HG03139 (cell line): ENCODE results near the gene ZFHX2.

Source experiments
- ATAC-seq: cut with Tn5 transposase; IDR thresholded peaks from one replicate; pipeline ENCODE4 v1.9.1; 2021; ENCODE audit not compliant: unreplicated experiment

The ZFHX2 gene

DNA sequence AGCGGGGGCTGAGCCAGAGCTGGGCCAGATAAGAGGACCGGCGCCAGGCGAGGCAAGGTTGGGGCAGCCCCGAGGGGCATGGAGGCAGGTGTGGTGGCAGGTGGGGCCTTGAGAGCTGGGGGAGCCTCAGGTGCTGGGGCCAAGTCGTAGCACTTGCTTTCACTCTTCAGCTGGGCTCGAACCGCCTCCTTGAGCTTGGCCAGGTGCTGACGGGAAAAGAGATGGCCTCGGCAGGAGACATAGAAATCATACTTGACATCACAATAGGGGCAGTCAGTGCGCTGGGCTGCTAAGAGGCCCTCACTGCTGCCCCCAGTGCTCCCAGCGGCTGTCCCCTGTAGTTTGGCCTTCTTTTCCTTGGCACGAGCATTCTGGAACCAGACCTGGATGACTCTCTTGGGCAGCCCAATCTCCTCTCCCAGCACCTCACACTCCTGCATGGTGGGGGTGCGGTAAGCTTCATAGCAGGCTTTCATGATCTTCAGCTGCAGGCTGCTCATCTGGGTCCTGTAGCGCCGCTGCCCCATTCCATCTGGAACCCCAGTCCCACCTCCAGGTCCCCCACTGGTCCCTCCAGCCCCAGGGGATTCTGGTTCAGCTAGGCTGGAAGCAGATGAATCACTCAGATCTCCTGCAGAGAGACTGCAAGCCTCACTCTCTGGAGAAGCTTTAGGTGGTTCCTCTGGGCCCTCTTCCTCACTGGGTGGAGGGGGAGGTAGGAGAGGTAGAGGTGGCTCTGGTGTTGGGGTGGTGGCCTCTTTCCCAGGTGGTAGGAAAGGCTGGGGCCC, 28.1 kb downstream of the ZFHX2 start:
- no peak for ATAC-seq

DNA sequence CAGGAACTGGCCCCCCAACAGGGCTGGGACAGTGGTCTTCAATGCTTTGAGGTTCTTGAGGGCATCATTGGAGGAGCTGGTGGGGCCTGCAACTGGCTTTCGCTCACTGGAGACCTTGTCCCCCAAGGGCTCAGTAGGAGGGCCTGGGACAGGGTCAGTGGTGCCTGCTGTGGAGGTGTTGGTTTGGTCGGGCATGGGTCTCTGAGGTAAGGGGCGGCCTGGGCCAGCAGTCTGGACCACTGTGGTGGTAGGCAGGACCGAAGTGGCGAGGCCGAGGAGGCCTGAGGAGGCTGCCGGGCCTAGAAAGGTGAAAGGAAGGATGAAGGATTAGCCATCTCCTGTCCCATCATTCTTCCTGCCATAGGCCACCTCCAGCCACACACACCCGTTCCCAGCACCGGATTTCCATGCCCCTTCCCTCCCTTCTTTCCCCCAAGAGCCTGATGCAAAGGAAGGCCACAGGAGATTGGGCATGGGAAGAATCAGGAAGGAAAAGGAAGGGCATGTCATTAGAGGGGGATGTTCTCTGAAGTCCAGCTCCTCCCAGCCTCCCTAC, 28.8 kb downstream of the ZFHX2 start:
- ATAC-seq = no peak

DNA sequence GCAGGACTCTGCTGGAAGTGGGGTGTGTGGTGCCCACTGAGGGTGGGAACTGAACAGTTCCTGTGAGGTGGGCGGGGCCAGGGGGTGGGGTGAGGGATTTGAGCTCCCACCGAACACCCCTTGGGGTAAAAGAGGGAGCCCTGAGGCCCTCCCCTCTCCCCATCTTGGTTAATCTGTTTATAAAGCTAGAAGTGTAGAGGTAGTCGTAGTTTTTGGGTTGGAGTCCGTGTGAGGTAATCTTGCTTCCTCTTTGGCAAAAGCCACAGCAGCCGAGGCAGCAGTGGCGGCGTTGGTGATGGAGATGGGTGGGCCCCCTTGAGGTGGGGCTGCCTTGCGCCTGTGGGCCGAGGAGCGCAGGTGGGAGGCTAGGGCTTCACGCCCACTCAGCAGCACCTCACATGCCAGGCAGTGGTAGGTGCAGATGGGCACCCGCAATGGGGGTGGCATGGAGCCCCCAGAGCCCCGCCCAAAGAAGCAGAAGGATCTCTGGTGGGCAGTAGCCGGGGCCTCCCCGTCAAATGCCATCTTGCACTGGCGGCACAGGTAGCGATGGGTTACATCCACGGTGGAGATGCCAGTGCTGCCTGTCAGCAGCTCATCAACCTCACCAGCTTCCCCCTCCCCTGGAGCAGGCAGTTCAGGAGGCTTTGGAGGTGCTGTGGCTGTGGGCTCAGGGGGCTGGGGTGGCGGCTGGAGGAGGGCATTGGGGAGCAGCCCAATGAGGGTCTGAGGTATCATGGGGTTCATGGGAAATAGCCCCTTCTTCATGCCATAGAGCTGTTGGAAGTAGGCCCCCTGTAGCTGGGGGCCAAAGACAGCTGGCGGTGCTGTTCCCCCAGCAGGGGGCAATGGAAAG, 29.6 kb downstream of the ZFHX2 start:
- no peak for ATAC-seq

DNA sequence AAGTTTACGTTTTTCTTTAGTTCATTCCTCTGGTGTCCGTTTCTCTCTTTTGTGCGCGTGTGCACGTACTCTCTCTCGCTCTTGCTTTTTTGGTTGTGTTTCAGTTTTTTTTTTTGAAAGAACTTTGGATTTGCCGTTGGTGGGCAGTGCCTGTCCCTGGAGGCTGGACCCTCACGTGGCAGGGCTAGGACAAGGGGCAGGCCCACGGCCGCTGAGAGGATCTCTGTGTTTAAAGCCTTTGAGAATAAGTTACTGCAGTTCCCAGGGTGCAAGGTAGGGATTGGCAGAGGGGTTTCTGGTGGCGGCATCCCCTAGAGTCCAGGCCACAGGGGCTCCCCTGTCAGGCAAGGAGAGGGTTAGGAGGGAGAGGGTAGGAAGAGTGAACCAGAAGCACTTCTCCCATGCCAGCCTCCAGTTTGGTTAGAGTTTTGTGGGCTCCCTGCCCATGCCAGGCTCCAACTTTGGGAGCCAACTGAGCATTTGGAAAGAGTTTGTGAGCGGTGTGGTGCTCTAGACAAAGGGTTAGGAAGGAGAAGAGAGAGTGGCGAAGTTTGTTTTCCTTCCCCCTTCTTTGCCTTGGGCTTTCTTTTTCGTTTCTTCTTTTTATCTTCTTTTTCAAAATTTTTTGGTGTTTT, 30.5 kb downstream of the ZFHX2 start:
- ATAC-seq = no peak

DNA sequence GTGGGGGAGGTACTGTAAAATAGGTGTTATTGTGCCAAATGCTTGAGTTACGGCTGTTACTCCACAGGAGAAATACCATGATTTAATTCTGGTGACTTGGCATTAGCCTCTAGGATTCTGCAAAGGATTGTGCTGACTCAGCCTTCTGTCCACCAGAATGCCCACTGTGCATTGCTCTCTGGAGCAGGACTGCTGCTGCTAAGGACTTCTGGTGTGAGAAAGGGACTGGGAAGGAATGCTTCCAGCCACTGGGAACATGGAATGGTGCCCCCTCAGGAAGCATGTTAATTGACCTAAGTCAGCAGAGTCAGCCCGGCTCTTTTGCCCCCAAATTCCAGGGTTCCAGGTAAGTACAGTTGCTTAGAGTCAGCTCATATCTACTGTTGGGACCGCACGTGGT, 32.9 kb downstream of the ZFHX2 start:
- no peak for ATAC-seq

DNA sequence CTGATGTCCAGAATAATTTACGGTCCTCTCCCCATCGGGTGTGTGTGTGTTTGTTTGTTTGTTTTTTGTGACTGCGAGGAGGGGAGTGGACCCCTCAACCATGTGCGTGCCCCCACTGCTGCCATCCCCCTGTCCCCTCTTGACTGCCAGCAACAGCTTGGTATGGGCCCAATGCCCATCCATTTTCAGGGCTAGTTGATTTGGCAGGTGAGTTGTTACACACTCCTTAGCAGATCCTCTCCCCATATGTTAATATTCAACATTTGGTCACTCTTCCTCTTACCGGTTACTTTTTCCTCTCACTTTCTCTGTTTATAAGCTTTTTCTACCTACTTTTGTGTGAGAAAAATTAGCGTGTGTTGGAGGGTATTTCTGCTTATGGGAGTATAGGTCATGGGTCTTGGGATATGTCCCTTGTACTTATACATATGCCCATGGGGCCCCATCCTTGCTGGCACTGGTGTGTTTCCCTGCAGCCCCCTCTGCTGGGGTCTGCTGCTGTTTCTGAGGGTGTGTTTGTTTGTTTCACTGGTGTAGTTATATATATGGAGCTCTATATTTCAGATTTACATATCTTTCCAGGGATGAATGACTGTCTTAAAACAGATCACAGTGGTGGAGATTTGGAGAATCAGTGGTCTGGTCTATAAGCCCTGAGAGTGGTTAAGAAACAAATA, 33.8 kb downstream of the ZFHX2 start:
- no peak for ATAC-seq

DNA sequence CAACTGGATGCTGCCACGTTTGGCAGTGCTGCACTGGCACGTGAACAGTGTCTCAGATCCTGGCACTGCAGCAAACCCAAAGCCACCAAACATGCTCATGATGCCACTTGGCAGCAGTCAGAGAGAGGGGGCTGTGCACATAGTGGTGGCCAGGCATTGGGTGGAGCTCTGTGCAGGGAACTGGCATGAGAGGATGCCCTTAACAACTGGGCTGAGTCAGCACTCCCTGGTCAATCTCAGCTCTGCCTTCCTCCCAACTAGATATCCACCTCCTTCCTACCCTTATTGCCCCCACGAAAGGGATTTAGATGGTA, 37.0 kb downstream of the ZFHX2 start:
- ATAC-seq = no peak

DNA sequence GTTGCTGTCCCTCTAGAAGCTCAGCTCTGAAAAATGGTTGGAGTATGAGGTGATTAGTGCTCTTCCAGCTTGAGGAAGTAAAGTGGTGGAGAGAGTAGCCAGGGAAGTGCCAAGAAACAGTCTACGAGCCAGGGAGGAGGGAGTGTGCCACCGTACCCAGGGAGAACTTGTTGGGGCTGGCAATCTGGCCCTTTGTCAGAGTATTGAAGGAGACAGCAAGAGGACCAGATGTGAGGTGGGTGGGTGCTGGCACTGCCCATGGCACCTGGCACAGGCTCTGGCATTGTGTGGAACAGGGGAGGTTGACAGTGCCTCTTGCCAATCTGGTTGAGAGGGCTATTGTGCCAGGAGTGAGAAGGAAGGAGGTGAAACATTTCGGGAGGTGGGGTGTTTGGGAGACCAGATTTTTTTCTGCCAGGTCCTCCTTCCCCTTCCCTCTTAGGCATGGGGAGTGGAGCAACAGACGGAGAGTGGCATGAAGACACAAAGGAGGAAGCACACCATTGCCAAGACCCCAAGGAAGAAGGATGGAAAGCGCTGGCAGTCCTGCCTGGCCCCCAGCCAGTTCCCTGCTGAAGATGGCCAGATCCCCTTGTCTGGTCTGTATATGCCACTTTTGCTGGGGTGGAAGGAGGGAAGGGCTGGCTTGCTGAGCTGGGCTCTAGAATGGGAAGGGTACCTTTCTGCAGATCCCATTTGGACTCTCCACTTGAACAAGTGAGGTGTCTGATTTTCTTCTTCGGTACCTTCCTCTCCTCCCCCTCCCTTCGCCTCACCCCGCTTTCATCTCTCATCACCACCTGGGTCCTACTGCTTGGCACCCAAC, 37.5 kb downstream of the ZFHX2 start:
- ATAC-seq = no peak

DNA sequence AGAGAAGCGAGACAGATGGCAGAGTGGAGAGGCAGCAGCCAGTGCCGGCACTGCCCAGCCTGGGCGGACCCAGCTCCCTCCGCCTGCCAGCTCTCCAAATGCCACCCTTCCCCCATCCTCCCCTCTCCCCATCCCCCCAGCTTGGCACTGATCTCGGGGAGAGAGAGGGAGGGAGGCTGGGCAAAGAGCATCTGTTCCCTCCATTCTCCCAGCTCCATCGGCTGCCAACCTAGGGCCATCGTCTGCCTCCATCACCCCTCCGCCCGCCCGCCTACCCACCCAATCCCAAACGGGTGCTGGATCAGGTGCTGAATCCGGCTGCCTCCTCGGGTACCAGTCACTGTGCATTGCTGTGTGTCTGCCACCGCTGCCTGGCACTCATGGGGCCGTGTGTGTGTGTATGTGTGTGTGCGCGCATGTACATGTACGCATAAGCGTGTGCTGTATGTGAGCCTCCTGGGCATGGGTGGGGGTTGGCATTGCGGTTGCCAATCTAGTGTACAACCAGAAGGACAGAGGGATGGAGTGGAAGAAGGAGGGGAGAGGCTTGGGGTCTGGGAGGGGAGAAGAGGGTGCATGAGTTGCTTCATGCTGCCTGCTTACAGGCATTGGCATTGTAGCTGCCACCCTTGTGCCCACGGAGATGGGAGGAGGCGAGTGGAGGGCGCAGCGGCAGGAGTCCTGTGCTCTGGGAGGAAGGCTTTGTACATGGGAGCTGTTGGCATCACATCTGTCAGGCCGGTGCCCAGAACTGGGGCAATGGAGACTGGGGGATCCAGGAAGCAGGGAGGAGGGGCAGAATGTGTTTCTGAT, 38.4 kb downstream of the ZFHX2 start:
- ATAC-seq = no peak

DNA sequence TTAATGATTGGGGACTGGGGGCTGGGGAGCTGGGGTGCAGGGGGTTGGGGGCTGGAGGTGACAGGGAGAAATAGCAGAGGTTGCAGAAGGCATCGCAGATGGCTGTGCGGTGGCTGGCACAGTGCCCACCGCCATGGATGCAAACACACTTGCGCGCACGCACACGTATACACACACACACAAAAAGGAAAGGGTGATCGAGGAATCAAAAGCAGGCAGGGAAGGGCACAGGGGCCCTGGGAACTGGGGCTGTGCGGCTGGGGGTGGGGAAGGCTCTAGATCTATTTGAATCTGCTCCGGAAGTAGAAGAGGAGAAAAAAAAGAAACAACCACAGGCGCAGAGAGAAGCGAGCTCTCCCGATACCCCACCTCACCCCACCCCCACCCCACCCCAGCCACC, 39.4 kb downstream of the ZFHX2 start:
- no peak for ATAC-seq

DNA sequence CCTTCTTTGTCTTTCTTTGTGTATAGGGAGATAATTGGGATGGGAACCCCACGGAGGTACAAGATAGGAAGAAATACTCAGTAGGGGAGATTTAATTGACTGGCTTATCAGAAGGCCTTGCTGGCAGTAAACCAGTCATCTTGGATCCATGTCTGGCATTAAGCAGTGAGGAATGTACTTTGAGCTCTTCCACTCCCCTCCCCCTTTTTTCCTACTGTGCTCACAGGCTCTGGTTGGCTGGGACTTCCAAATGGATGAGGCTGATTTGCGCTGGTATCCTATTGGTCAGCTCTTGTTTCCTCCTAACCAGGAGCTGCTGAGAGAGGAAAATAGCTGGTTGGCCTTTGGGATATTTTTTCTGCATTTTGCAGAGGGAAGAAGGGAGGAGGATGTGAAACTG, 57.3 kb downstream of the ZFHX2 start:
- ATAC-seq = no peak

DNA sequence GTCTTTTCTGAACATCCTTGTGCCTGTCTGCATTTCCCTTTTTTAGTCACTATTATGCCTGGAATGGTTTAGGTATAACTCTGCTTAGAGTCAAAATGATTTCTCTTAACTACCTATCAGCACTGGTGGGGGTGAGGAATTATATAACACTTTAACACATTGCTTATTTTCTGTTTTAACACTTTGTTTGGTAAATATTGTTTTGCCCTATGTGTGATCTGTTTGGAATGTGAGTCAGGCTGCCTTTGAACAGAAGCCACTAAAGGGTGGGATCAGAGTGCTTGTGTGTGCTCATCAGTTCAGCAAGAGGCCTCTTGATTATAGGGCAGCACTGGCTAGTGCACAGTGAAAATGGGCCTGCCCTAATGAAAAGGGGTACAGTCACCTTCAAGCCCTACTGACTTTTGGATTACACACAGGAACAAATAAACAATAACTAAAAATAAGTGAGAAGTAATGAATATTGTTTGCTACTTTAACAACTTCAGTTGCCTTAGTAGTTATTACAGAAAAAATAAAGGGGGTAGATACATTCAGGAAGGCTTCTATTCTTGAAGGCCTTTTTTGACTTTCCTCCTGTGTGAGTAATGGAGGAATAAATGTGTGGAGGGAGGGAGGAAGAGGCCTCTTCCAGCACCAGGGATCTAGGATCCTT, 58.8 kb downstream of the ZFHX2 start:
- ATAC-seq = no peak

DNA sequence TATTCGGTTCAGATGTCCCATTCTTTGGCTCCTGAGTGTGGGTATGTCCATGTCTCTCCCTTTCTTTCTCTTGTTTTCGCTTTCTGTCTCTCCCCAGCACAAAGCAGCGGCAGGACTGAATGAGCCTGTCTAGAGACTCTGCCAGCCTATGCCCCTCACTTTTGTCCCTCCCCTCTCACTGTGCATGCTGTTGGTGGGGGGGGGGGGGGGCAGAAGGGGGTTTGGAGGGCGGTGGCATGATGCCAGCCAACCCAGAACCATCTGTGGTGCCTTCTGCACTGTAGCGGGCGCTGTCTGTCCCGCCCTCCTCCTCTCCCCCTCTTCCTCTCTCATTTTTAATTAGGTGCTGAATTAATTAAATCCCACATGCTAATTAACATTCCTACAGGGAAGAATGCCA, 64.3 kb downstream of the ZFHX2 start:
- no peak for ATAC-seq

DNA sequence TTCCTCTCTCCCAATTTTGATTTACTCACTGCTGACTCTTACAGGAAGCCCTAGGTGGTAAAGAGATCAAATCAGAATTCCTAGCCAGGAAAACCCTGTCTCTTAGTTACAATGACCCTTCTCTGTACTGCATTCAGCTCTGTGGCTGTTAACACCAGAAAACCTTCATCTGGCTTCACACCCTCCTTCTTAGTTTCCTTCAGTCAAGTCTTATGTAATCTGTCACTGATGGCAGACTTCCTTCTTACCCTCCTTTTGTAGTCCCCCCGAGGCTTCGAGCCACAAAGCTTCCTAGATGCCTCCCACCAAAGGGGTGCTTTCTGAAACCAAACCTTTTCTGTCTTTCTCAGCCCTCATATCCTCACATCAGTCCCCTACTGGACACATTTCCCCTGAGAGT, 65.5 kb downstream of the ZFHX2 start:
- no peak for ATAC-seq

DNA sequence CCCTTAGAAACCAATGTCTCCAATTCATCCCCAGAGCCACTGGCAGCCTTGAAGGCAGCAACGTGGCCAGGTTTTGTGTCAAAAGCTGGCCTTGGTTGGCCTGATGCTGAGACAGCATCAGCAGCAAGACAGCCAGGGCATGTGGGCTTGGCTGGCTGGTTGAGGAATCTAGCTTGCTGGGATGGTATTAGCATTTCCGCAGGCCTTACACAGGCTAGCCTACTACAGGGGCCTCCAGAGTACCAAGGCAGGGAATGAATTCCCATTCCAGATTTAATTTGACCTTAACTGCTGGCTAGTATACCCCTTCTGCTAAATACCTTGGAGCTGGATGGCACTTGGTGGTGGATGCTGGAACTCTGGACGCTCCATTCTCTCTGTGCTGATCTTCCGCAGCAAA, 66.2 kb downstream of the ZFHX2 start:
- ATAC-seq = no peak

DNA sequence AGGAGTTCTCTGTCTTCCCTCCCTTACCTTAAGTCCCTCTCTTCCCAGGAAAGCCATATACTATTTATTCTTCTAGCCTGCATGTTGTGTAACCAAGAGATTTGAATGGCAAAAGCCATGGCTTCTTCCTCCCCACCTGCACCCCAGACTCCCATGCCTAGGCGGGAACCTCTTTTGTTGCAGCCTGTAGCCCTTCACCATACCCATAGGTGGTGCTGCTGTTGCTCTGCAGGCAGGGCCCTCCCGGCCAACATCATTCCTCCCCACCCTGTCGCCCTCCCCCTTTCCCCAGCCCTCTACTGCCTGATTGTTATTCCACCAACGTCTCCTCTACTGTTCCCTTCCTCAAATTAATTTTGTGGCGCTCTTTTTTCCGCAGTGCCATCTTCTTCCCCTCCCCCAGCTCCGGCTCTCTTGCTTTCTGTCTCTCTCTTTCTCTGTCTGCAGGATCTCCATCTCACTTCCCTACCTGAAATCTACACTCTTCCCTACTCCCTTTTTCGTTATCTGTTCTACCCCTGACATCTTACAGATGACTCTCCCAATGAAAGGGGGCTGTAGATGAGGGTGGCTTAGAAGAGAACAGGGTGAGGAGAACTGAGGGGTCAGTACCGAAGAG, 68.2 kb downstream of the ZFHX2 start:
- no peak for ATAC-seq

DNA sequence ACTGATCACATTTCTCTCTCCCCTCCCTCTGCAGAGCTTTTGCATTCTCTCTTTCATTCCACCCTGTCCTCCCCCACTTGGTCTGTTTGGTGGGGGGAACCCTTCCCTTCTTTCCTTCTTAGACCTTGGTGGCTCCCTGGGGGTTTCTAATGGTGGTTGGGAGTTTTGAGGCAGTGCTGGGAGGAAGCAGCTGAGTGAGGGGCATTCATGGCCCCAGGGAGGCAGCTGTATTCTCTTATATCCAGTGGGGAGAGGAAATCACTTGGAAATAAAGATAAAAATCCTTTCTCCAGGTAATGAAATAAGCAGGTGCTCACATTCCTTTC, 68.8 kb downstream of the ZFHX2 start:
- no peak for ATAC-seq

DNA sequence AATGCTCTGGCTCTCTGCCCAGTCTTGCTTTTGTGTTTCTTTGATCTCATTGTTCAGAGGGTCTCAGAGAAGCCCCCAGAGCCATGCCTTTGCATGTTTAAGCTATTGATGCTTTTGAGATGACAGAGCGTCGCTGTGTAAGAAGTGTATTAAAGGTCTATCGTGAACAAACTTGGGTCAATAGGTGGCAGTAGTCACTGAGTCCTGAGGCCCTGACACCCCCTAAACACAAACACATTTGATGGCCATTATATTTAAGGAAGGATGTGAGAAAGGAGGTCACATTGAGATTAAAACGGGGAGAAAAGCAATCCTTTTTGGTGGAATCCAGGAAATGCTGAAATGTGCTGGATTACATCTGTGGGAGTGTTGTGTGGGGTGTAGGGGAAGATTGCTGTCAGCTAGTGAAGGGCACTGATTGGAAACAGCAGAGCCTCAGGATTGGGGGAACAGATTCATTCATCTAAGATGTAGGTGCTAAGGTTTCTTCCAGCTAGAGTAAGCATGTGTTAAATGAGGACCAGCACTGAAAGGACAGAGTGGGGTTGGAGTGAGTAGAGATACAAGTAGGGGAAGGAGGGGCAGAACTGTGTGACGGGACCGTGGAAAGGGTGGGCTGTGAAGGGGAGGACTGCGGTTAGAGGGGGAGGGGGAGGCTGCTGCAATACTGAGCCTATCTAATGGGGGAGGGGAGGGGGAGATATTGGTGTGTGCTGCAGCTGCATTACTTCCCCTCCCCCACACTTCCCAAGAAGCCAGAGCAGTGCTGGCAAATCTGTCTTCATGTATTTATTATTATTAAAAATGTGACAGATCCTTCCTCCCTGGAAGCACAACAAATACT, 69.4 kb downstream of the ZFHX2 start:
- ATAC-seq = no peak
